Right hindlimb (tissue), 1 donor: ENCODE results near the gene FAM193A.
"Not testable (repeated sequence)": the region's sequence is repeated elsewhere in the genome, so short reads cannot be mapped to it uniquely, and the experiment has no call there.

Experiments
- DNase-seq: peaks from one replicate; pipeline ENCODE4 v3.0.0-alpha.2; 2018

The FAM193A gene

GRCh38 chr4:2619459-2619858 lies 83.0 kb downstream of the FAM193A start:
- DNase-seq = no peak

GRCh38 chr4:2621419-2621818 lies 85.0 kb downstream of the FAM193A start:
- DNase-seq = no peak

- DNase-seq = no peak
Measured at GRCh38 chr4:2623442-2623841, 87.0 kb downstream of the FAM193A start.

GRCh38 chr4:2624782-2625530 lies 88.5 kb downstream of the FAM193A start:
- peak; percentile 47 for DNase-seq

GRCh38 chr4:2626231-2626630 lies 89.8 kb downstream of the FAM193A start:
- DNase-seq = no peak

- no peak for DNase-seq
Measured at GRCh38 chr4:2630556-2631273, 94.3 kb downstream of the FAM193A start.

- DNase-seq = no peak
Measured at GRCh38 chr4:2634014-2634413, 97.6 kb downstream of the FAM193A start.

GRCh38 chr4:2636331-2636730 lies 99.9 kb downstream of the FAM193A start:
- DNase-seq = no peak

- DNase-seq = not testable (repeated sequence)
Measured at GRCh38 chr4:2636994-2637393, 100.5 kb downstream of the FAM193A start.

GRCh38 chr4:2637956-2638552 lies 101.6 kb downstream of the FAM193A start:
- no peak for DNase-seq

GRCh38 chr4:2638730-2639129 lies 102.3 kb downstream of the FAM193A start:
- no peak for DNase-seq

- no peak for DNase-seq
Measured at GRCh38 chr4:2642968-2643367, 106.5 kb downstream of the FAM193A start.

GRCh38 chr4:2643555-2643954 lies 107.1 kb downstream of the FAM193A start:
- no peak for DNase-seq

- DNase-seq = no peak
Measured at GRCh38 chr4:2646396-2647149, 110.1 kb downstream of the FAM193A start.

GRCh38 chr4:2647403-2648158 lies 111.1 kb downstream of the FAM193A start:
- no peak for DNase-seq

- DNase-seq = no peak
Measured at GRCh38 chr4:2648159-2648814, 111.8 kb downstream of the FAM193A start.

- no peak for DNase-seq
Measured at GRCh38 chr4:2649604-2650114, 113.2 kb downstream of the FAM193A start.

GRCh38 chr4:2650276-2650675 lies 113.8 kb downstream of the FAM193A start:
- DNase-seq = no peak

GRCh38 chr4:2651546-2651945 lies 115.1 kb downstream of the FAM193A start:
- DNase-seq = no peak

GRCh38 chr4:2651998-2652397 lies 115.6 kb downstream of the FAM193A start:
- DNase-seq = no peak

- no peak for DNase-seq
Measured at GRCh38 chr4:2652415-2653160, 116.1 kb downstream of the FAM193A start.
